ENCODE data around the gene WDFY4.

WDFY4 gene

DNA sequence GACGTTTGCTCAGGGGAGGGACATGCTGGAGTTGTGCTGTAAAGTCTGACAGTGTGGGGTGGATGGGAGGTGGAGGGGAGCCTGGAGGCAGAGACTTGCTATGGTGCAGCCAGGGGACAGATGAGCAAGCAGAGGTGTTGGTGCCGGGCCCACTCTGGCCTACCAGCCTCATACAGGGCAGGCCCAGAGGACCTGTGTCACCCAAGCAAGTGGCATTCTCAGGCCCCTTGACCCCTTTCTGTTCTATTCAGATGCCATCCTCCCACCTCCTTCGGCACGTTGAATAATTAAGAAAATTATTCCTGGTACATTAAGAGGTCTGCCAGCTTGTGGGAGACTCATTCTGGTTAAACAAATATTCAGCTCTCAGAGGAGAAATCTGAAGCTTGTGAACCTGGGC lies 8.5 kb downstream of the WDFY4 start:
- no peak for DNase-seq

DNA sequence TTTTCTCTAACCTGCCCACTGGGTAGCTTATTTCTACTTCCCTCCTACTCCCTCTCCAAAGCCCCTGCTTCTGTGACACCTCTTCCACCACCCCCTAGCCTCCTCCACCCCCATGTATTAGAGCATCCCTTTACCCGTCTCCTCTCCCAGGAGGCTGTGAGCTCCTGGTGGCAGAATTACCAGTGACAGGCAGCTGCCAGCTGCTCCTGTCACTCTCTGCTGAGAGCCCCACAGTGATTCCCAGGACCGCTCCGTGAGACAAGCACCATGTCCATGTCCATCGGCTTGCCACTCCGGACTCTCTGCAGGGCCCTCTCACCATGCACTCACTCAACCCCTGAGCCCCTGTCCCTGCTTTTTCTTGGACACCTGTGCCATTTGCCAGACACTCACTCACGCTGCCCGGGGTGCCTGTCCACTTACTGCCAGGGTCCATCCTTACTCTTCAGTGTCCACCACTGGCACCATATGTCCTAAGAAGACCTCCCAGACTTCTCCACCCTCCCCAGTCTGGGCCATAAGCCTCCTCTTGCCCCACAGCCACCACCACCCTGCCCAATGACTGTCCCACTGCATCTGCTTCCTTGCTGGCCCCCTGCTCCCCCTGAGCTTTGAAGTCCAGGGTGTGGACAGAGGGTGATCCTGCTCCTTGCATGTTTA lies 9.8 kb downstream of the WDFY4 start:
- no peak for DNase-seq

DNA sequence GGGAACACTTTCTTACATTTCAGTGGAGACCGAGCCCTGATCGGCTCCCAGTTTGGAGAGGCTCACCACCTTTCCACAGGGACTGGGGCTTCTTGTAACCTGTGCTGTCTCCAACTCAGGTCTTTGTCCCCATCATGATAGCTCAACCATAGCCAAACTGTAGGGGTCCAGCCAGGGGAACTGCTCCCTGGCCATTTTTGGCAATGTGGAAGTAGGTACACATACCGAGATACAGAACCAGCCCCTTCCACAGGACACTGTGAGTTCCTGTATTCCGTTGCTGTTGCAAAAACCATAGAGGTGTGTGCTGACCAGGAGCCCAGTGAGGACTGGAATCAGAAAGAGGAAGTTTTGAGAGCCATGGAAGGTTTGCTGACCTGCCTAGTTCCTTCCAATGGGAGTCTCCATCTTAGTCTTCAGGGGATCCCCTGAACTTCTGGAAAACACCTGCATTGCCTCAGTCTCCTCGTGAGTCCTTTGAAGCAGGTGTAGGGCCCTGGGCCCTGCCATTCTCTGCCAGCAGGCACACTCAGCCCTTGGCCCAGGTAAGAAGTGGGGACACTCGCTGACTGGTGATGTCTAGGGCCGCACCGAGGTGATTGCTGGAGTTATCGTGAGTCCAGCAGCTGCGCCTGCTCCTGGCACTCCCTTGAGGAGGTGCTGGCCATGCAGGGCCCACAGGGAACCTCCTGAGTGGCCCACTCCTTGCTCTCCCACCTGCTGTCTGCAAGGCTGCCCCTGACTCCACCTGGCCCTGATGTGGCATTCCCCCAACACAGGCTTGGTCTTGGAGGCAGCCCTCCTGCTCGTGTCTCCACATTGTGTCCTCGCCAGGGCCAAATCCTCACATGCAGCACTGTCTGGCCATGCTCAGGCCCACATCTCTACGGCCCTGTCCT lies 11.2 kb downstream of the WDFY4 start:
- DNase-seq: no peak

DNA sequence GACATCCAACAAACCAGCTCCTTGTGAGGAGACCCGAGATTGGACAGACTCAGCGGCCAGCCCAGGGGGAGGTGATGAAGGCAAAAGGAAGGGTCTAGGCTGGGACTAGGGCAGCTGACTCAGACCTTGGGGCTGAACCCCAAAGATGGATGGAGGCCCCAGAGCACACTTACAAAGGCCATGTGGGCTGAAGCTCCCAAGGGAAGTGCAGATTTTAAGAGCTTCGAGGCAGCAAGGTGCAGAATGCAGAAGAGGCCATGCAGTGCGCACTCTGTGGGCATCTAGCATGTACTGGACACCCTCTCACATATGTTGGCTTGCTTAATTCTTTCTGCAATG lies 11.8 kb downstream of the WDFY4 start:
- no peak for DNase-seq

DNA sequence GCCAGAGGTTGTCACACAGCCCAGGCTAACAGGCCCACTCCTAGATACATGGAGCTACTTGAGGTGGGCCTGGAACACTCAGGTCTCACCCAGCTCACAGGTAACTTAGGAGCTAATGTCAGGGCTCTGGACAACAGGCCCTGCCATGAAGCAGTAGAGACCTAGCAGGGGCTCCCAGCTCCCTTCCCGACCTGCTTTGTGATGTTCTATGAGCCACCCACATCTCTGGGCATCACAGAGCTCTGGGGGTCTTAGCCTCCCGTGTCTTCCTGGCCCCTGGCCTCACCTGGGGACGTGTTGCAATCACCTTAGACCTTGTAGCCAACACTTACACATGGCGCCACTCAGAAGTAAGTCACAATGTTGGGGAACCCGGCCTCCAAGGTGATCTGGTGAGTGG lies 12.4 kb downstream of the WDFY4 start:
- DNase-seq: no peak

DNA sequence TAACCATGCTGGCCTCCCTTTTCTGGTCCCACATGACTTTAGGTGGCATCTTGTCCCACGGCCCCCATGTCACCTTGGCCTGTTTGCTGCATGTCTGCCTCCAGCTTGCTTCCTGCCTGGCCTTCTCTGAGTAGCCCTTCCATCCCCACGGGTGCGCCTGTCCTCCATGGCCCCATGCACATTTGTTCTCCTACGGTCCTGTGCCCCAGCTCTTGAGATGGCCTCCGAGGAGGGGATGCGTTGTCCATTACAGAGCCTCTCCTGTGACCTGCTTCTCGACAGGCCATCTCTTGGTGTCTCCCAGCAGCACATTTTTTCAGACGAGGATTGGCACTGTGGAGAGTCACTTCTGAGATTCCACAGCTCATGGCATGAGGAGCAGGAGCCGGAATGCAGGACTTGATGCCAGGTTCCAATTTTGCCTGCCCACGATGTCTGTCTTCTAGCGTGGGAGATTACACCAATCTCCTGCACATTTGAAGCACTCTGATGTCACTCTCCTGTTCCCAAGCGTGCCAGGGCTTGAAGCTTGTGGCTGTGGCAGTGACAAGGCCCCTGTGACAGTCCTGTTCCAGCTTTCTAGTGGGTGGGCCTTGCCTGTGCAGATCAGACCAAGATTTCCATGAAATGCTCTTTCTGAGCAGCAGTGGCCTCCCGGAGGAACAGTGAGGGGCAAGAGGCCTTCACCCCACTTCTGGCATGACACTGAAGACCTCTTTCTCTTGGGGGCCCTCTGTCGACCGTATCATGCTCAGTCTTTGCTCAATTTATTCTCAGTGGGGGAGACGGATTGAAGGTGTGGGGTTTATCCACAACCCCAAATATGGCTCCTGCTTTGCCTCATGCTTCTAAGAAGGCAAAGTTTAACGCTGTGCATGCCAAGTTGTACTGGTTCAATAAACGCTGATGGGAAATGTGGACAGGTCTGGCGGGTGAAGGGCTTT lies 13.4 kb downstream of the WDFY4 start:
- DNase-seq: no peak

DNA sequence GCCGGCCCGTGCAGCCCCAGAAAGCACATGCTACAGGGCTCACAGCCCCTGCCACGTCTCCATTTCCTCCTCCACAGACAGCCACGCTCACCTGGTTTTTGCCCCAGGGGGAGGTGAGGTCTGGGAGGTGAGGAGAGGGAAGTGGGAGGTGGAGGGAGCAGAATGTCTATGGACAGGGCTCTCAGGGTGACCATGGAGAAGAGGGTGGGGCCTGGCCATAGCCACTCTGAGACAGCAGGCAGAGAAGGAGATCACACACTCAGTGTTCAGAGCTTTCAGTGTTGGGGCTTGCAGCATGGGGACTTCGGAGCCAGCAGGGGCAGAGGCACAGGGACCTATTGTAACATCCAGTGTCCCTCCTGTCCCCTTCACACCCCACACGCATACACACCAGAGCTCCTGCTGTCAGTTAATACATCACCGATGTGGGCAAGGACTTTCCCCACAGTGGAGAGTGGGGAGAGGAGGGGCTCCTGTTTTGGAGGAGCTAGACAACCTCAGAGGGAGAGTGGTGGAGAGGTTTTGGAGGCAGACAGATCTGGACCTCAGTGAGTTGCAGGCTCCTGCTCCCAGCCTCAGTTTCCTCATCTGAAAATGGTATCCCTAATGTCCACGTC lies 14.4 kb downstream of the WDFY4 start:
- DNase-seq: no peak

DNA sequence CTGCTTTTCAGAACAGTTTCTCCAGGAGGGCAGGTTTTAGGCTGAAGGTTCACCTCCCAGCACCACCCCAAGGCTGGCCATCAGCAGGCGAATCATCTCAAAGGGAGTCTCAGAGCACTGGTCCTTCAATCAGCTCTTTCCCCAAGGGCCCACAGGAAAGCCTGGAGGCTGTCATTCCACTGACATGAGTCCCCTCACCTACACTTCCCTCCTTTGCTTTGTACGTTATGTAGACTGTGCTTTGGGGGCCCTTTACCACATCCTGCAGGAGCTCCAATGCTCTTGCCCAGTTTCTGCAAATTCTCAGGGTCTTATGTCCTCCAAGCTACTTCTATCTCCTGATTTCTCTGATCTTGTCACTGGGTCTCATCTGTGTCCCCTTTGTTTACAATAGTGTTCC lies 15.4 kb downstream of the WDFY4 start:
- no peak for DNase-seq

DNA sequence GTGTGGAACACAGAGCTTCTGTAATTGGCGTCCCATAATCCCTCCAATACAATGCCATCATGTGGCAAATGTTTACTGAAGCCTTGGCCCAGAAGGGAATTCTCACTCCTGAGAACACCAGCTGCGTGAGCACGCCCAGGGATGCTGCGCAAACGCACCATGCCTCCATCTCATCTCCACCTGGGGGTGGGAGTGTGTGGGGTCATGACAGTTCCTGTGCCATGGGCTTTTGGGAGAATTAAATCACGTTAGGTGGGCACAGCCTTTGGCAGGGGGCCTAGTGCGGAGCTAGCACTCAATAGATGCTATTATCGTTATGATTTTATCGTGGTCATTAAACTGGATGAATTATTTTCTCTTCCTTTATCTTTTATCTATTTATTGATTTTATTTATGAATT lies 15.8 kb downstream of the WDFY4 start:
- DNase-seq: no peak

DNA sequence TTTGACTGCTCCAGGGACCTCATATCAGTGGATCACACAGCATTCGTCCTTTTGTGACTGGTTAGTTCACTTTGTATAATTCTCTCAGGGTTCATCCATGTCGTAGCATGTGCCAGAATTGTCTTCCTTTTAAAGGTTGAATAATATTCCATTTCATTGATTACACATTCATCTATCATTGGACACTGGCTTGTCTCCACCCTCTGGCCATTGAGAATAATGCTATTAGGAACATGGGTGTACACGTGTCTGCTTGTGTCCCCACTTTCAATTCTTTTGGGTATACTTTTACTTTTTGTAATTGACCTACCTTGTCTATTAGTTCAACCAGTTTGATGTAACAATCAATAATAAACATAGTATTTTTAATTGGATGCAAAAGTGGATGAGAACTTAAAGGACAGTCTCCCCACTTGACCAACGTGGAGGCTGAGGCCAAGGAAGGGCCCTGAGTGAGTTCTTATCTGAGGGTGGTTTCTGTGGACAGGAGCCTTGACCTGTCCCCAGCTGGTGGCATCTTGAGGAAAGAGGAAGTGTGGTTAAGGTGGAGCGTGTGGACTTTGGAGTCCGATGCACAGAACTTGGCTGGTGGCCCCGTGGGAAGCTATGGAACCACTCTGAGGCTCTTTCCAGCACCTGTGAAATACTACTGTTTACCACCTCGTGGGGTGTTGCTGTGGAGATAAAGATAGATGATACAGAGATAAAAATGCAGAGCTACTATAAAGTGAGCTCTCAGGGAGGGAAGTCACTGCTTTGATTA lies 16.6 kb downstream of the WDFY4 start:
- no peak for DNase-seq

DNA sequence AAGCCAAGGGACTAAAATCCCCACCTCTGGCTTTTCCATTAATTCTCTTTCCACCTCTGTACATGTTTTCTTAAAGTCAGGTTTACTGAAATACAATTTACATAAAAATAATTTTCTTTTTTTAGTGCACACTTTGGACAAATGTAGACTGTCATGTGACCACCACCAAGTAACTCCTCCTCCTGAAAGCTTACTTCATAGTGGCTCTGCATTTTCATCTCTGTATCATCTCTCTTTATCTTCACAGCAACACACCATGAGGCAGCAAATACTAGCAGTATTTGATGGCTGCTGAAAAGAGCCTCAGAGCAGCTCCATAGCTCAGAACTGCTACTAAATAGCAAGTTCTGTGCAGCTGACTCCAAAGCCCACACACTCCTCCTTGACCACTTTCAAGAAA lies 17.3 kb downstream of the WDFY4 start:
- DNase-seq: no peak

DNA sequence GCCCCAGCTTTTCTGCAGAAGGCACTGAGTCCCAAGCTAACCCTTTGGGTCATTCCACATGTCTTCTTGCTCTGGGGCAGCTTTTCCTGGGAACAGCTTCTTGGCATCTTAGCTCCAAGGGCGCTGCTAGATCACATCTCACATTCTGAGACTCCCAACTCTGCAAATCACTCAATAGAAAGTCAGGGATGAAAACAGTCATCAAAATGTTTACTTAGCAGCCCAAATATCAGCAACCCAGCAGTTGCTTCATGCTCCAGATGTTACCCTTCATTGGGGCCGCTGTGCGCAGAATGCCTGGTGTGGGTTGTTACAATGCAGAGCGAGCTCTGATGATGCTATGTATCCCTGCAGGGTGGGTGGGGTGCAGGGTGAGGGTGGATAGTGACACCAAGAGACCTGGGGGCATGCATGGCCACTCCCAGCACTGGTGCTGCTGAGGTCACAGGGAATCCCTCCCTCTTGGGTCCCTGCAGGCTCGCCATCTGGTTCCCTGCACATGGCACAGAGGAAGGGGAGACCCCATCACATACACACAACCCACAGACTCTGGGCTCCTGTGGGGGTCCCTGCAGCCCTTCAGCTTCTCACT lies 19.0 kb downstream of the WDFY4 start:
- DNase-seq: no peak

DNA sequence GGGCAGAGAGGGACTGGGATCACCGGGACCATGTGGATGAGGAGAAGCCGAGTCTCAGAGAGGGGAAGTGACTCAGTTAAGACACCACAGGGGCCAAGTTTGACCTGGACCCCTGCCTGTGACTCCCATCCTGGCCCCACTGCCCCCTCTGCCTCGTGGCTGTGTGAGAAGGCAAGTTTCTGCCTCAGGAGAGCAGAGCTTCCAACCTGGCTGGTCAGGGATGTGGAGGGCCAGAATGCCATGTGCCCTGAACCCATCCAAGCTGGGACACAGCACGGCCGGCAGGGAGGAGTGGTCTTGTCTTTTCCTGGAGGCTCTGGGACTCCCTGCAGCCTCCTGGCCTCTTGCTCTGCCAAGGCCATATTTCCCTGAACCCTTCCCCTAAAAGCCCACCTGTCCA lies 19.5 kb downstream of the WDFY4 start:
- DNase-seq: no peak

DNA sequence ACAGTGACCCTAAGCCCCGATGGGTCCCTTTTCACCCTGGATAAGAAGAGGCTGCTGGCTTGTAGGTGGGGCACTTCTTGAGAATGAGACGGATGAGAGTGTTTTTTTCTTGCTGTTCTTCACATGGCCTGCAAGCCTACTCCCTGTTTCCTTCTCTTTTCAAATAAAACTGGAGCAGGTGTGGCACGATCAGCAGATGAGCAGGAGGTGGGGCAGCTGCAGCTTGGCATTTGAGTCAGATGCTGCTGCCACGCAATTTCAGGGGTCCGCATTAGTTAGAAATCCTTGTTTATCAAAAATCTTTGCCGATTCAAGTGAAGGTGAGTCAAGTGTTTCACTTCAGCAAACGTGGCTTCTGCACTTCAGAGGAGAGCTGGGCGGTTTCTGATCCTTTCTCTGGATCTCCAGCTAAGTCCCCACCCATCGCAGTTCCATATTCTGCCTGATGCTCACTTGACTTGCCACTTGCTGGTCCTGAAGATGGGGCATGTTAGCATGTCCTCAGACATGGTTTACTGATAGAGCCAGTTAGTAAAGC lies 20.8 kb downstream of the WDFY4 start:
- DNase-seq: no peak

DNA sequence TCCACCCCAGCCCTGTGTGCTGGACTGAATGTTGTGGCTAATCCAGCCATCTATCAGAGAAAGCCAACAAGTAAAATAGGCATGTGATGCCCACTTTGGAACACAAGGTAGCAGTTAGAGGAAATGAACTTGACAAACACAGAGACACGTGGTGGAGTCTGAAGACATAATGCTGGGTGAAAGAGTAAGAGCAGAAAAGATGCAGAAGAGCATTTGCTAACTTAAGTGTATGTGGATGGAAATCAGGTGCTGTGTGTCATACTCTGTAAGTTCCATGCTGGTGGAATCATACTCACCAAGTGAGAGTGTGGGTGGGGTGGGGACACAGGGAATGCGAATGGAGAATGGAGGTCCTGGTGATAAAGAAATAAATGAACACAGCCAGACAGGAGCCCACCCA lies 22.8 kb downstream of the WDFY4 start:
- no peak for DNase-seq

DNA sequence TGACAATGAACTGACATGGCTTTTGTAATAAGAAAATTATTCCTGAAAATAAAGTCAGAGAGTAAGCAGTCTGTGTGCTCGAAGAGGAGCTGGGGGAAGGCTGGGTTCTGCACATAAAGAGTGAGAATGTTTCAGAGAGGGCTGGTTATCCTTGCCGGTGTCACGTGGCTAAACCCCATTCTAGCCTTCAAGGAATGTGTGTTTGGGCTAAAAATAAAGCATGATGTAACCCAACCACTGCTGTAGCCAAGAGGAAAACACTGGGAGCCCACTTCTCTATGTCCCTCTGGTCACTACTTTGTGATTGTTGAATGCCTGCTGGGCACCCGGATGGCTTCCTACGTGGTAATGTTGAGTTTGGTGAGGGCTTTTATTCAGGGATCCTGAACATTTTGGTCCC lies 23.5 kb downstream of the WDFY4 start:
- DNase-seq: no peak

DNA sequence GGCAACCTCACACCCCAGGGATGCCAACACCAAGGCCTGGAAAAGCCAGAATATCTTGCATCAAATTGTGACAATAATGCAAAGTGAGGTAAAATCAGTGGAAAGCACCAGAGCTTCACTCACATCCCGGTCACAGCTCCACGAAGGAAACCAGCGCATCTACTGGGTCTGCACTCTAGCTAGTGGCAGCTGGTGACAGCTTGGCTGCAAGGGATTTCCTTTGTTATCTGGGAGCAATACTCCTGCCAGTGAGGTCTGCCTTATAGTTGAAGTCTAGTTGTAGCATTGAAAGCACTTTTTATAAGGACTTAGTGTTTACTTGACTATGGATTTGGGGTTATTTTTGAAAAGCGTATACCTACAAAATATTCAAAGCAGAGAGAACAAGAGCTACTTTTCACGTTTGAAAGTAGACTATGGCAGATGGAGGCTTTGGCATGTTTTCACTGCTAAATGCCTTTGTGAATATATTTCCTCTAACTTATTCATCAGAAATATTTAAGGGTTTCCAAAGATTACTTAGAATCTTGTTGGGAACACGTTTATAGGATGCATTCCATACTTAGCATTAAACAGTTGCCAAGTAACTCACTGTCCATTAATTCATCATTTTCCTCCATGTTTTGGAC lies 26.1 kb downstream of the WDFY4 start:
- DNase-seq: no peak

DNA sequence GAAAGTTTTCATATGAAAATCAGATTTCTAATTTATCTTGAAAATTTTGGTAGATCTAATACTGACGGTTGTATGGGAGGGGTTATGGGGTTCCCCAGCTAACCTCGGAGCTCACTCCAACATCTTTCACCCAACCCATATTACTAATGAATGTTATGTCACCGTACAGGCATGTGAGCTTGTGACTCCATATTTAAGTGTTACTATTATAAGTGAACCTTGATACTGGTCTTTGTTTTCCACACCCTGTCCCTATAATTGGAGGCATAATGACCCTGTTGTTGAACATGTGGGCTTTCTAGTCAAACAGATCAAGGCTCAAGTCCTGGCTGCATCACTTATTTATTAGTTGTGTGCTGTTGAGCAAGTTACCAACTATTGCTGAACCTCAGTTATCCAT lies 27.2 kb downstream of the WDFY4 start:
- DNase-seq: no peak

DNA sequence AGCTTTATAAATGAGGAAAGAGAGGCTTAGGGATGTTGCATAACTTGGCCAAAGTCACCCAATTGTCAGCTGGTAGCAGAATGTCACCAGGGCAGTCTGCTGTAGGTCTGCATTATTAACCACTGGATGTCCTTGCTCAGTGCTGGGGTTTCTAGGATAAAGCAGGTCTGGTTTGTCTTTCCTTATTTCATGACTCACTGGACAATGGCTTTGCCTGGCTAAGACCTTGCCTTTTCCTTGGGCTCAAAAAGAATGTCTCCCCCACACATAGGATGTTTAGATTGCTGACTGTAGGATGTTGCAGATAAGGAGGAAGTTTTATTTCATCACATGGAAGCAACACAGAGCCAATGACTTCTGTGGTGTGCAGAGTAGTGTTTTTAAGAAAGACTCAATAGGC lies 29.4 kb downstream of the WDFY4 start:
- no peak for DNase-seq

DNA sequence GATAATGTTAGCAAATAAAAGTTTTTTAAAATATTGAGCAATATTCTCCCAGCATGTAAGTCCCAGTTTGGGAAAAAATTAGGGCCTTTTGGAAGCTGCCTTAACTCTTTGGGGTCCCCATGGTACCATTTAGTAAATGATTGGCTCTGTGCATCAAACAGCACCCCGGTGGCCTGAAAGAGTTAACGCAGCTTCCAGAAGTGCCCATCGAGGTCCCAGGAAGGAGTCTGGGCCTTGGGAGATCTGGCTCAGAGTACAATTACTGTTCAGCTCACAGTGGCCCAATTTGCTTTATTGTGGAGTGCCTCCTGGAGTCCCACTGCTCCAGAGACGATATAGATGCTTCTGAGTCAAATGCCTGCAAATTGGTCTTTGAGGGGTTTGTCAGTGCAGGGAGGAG lies 31.7 kb downstream of the WDFY4 start:
- no peak for DNase-seq

DNA sequence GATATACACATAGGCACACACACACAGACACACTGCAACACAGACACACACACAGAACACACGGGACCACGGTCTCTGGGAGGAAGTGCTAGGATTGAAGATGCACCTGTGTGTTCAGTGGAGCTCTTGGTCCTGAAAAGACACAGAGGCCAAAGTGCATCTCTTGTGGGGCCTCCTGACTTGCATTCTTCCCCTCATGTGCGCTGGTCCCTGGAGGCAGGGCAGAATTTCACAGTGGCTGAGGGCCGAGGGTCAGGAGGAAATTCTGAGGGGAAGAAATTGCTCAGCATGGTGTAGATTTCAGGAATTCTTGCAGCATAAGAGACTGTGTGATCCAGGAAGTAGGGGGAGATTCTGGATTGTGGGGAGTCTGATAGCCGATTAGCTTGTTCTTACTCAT lies 35.9 kb downstream of the WDFY4 start:
- DNase-seq: no peak

All from CD4-positive, alpha-beta T cell treated with Interleukin-12 subunit alpha and Interleukin-12 subunit beta, for 1 hour (primary cell).